ENCODE results near the gene ANKRD27.
"Not testable (repeated sequence)": the region's sequence is repeated elsewhere in the genome, so short reads cannot be mapped to it uniquely, and the experiment has no call there.

The ANKRD27 gene

GRCh38 chr19:32652894-32653598, 21.9 kb downstream of the ANKRD27 start (continued):
- TF ChIP-seq ZNF112 (tag by site-specific recombination; IDR thresholded peaks at IDR 0.05), result no peak
- TF ChIP-seq TSHZ1 (tag by site-specific recombination; IDR thresholded peaks at IDR 0.05; ENCODE audit: borderline replicate concordance), result no peak
- no peak for TF ChIP-seq EGR2 (tag by site-specific recombination; IDR thresholded peaks at IDR 0.05; ENCODE audit: low read depth)
- no peak for TF ChIP-seq ATF2 (tag by site-specific recombination; IDR thresholded peaks at IDR 0.05; ENCODE audit: low read depth)
- TF ChIP-seq ZNF561 (tag by site-specific recombination; IDR thresholded peaks at IDR 0.05; ENCODE audit: borderline replicate concordance), result no peak
- TF ChIP-seq FEZF1 (tag by site-specific recombination; IDR thresholded peaks at IDR 0.05), result peak; percentile 75
- no peak for TF ChIP-seq KLF10 (tag by site-specific recombination; IDR thresholded peaks at IDR 0.05)
- peak; percentile 97 for TF ChIP-seq PRDM10 (tag by site-specific recombination; IDR thresholded peaks at IDR 0.05)
- no peak for TF ChIP-seq ZNF571 (tag by site-specific recombination; IDR thresholded peaks at IDR 0.05)
- 0 out of 2 replicates have a peak, but pooled peaks have one; percentile 32 for TF ChIP-seq SCRT2 (tag by site-specific recombination; IDR thresholded peaks at IDR 0.05)
- TF ChIP-seq ZFP3 (tag by site-specific recombination; IDR thresholded peaks at IDR 0.05; ENCODE audit: low read depth), result no peak
- peak; percentile 98 for TF ChIP-seq ZNF600 (tag by site-specific recombination; IDR thresholded peaks at IDR 0.05)
- no peak for TF ChIP-seq ZNF248 (tag by site-specific recombination; IDR thresholded peaks at IDR 0.05)
- no peak for TF ChIP-seq ZNF76 (tag by site-specific recombination; IDR thresholded peaks at IDR 0.05; ENCODE audit: borderline replicate concordance, low read depth)

GRCh38 chr19:32652331-32652730, 22.6 kb downstream of the ANKRD27 start:
- TF ChIP-seq PRDM1 (tag by site-specific recombination; IDR thresholded peaks at IDR 0.05) (0 out of 2 replicates have a peak, but pooled peaks have one; percentile 34), ZNF433 (tag by site-specific recombination; IDR thresholded peaks at IDR 0.05; ENCODE audit: low read depth) (0 out of 2 replicates have a peak, but pooled peaks have one; percentile 5)
- H3K27ac ChIP-seq (ENCODE audit: extremely low read depth, low read depth, low read length); H3K9me3 ChIP-seq (ENCODE audit: control insufficient read depth, insufficient read depth, low read depth, low read length); H3K4me3 ChIP-seq (ENCODE audit: low read depth, low read length): not testable (repeated sequence)
- peaks cover 37 to 82% of the 10 kb centered on the region in 2 experiments for H3K36me3 ChIP-seq (ENCODE audit: control insufficient read depth in 2 of 2, insufficient read depth in 1 of 2, low read length in 2 of 2)
- peaks cover 13% of the 10 kb centered on the region for H3K4me1 ChIP-seq (ENCODE audit: control insufficient read depth, insufficient read depth, low read length)
- ChIA-PET POLR2A (interaction anchor here (0.6 kb wide), 1 partner anchor 29 kb away, joined by 3 read pairs; no protein-coding TSS in a partner anchor), CTCF (interaction anchor here (0.5 to 1.2 kb wide), 4 partner anchors 14 to 186 kb away, joined by 3 to 4 read pairs (median 3); no protein-coding TSS in a partner anchor)

Measured in HEK293 (cell line).